Peyer's patch (tissue), 4 donors: ENCODE measurements around the gene EEF1B2.

ENCODE experiments used
- POLR2A ChIP-seq, 2 donors: fragments of 450-650 bp; IDR thresholded peaks; one replicate each; pipeline ENCODE4 v1.5.1; 2017; ENCODE audit warnings: antibody characterized with exemption in 2 of 2, mild to moderate bottlenecking in 2 of 2, moderate library complexity in 2 of 2
- TF ChIP-seq, protein P1 (sequence below), 6 experiments: fragments of 450-650 bp in 4 of 6; fragments of 200-600 bp in 2 of 6; sonication (generic) in 1 of 6; IDR thresholded peaks; one replicate each; pipeline ENCODE4 v1.5.1; 2017 to 2019; ENCODE audit warnings: antibody characterized with exemption in 6 of 6, mild to moderate bottlenecking in 3 of 6, moderate library complexity in 1 of 6

DNA sequence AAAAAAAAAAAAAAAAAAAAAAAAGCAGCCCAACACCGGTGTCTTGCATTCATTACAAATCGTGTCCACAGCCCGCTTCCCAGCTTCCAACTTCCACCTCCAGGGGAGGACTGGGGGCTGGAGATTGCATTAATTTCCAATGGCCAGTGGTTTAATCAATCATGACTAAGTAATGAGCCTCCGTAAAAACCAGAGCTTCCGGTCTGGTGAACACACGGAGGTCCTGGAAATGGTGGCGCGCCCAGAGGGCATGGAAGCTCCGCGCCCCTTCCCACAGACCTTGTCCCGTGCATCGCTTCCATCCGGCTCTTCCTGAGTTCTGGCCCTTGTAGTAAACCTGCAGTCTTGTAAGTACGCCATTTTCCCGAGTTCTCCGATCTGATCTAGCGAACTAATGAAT is 43.6 kb downstream of the EEF1B2 start:
- TF ChIP-seq POLR2A (IDR thresholded peaks at IDR 0.05) = no peak
- TF ChIP-seq, protein P1, sequence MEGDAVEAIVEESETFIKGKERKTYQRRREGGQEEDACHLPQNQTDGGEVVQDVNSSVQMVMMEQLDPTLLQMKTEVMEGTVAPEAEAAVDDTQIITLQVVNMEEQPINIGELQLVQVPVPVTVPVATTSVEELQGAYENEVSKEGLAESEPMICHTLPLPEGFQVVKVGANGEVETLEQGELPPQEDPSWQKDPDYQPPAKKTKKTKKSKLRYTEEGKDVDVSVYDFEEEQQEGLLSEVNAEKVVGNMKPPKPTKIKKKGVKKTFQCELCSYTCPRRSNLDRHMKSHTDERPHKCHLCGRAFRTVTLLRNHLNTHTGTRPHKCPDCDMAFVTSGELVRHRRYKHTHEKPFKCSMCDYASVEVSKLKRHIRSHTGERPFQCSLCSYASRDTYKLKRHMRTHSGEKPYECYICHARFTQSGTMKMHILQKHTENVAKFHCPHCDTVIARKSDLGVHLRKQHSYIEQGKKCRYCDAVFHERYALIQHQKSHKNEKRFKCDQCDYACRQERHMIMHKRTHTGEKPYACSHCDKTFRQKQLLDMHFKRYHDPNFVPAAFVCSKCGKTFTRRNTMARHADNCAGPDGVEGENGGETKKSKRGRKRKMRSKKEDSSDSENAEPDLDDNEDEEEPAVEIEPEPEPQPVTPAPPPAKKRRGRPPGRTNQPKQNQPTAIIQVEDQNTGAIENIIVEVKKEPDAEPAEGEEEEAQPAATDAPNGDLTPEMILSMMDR (IDR thresholded peaks at IDR 0.05) = no peak
